ENCODE results near the gene RBM19. TPM values are rescaled to one million over a fixed set of nuclear protein-coding genes. Genes with fewer than 3 reads are reported as not detected.

RBM19 gene
- total and polyA plus RNA-seq, 4 donors, result 7.9 to 18.7 (median 9.0) TPM

GRCh38 chr12:113971392-113971791 is 5.3 kb upstream of the RBM19 start:
- Histone ChIP-seq H3K27ac (ENCODE audit: low read depth in 1 of 2, low read length in 2 of 2) (no peak overlapping the region), H3K27me3 (ENCODE audit: control insufficient read depth in 4 of 4, insufficient read depth in 4 of 4, low read length in 3 of 4) (no peaks in the 10 kb centered on the region), H3K4me1 (ENCODE audit: control insufficient read depth in 4 of 4, insufficient read depth in 4 of 4, low read length in 3 of 4) (peaks cover 0 to 6% (median 1%) of the 10 kb centered on the region in 4 donors), H3K9ac (ENCODE audit: low read depth in 1 of 2, low read length in 2 of 2) (no peak overlapping the region), H3K4me3 (ENCODE audit: low read depth in 1 of 3, low read length in 3 of 3) (no peak overlapping the region), H3K9me3 (ENCODE audit: control insufficient read depth in 4 of 4, low read length in 3 of 4) (no peaks in the 10 kb centered on the region), H3K36me3 (ENCODE audit: control insufficient read depth in 4 of 4, insufficient read depth in 3 of 4, low read depth in 1 of 4, low read length in 3 of 4) (no peaks in the 10 kb centered on the region)
- DNase-seq (ENCODE audit: low spot score), result no peak
- TF ChIP-seq HNF4A (conservative IDR thresholded peaks at IDR 0.05), result no peak
- no peak for TF ChIP-seq RXRA (IDR thresholded peaks at IDR 0.05)
- no peak for TF ChIP-seq GABPA (IDR thresholded peaks at IDR 0.05 in 1 of 2, conservative IDR thresholded peaks at IDR 0.05 in 1 of 2)
- no peak for TF ChIP-seq TAF1 (conservative IDR thresholded peaks at IDR 0.05)
- TF ChIP-seq NR2F2 (IDR thresholded peaks at IDR 0.05), result no peak
- no peak for TF ChIP-seq REST (IDR thresholded peaks at IDR 0.05)
- no peak for TF ChIP-seq ZBTB33 (IDR thresholded peaks at IDR 0.05)
- TF ChIP-seq CTCF (IDR thresholded peaks at IDR 0.05; ENCODE audit: low read depth, low read length, missing input control), result no peak
- TF ChIP-seq MAX (IDR thresholded peaks at IDR 0.05), result no peak
- no peak for TF ChIP-seq JUND (IDR thresholded peaks at IDR 0.05)
- TF ChIP-seq FOXA2 (IDR thresholded peaks at IDR 0.05), result no peak
- no peak for TF ChIP-seq RAD21 (IDR thresholded peaks at IDR 0.05)
- no peak for TF ChIP-seq FOXA1 (IDR thresholded peaks at IDR 0.05)
- no peak for TF ChIP-seq EGR1 (IDR thresholded peaks at IDR 0.05; ENCODE audit: low read depth in 2 of 2)
- no peak for TF ChIP-seq YY1 (IDR thresholded peaks at IDR 0.05)
- no peak for TF ChIP-seq SP1 (IDR thresholded peaks at IDR 0.05)
- TF ChIP-seq ATF3 (IDR thresholded peaks at IDR 0.05), result no peak
- WGBS, result 90% methylated on average over 4 of the region's 4 CpGs

GRCh38 chr12:113970211-113970610 is 4.1 kb upstream of the RBM19 start:
- H3K27me3 ChIP-seq (ENCODE audit: control insufficient read depth in 4 of 4, insufficient read depth in 4 of 4, low read length in 3 of 4), result no peaks in the 10 kb centered on the region
- no peak overlapping the region for H3K27ac ChIP-seq (ENCODE audit: low read depth in 1 of 2, low read length in 2 of 2)
- no peaks in the 10 kb centered on the region for H3K9me3 ChIP-seq (ENCODE audit: control insufficient read depth in 4 of 4, low read length in 3 of 4)
- H3K36me3 ChIP-seq (ENCODE audit: control insufficient read depth in 4 of 4, insufficient read depth in 3 of 4, low read depth in 1 of 4, low read length in 3 of 4), result no peaks in the 10 kb centered on the region
- H3K4me1 ChIP-seq (ENCODE audit: control insufficient read depth in 4 of 4, insufficient read depth in 4 of 4, low read length in 3 of 4), result peaks cover 0 to 13% (median 7%) of the 10 kb centered on the region in 4 donors
- DNase-seq (ENCODE audit: low spot score), result no peak
- 87% methylated on average over 5 of the region's 5 CpGs for WGBS
- H3K9ac ChIP-seq (ENCODE audit: low read depth in 1 of 2, low read length in 2 of 2), result no peak overlapping the region
- H3K4me3 ChIP-seq (ENCODE audit: low read depth in 1 of 3, low read length in 3 of 3), result no peak overlapping the region
- TF ChIP-seq ZBTB33 (IDR thresholded peaks at IDR 0.05) (no peak), EGR1 (IDR thresholded peaks at IDR 0.05; ENCODE audit: low read depth in 2 of 2) (no peak), HNF4A (conservative IDR thresholded peaks at IDR 0.05) (no peak), RAD21 (IDR thresholded peaks at IDR 0.05) (no peak), CTCF (IDR thresholded peaks at IDR 0.05; ENCODE audit: low read depth, low read length, missing input control) (no peak), NR2F2 (IDR thresholded peaks at IDR 0.05) (no peak), FOXA1 (IDR thresholded peaks at IDR 0.05) (no peak), FOXA2 (IDR thresholded peaks at IDR 0.05) (no peak), GABPA (IDR thresholded peaks at IDR 0.05 in 1 of 2, conservative IDR thresholded peaks at IDR 0.05 in 1 of 2) (no peak)
